Activated CD8-positive, alpha-beta memory T cell treated with anti-CD3 and anti-CD28 coated beads for 4 hours (primary cell): Measurements from ENCODE around the gene ARHGEF17.

Experiments used
- DNase-seq, 2 donors: peaks; one replicate each; pipeline ENCODE4 v3.0.0-alpha.2; 2020; ENCODE audit warnings: low read depth in 2 of 2

ARHGEF17 gene

GRCh38 chr11:73355109-73355508 lies 47.0 kb downstream of the ARHGEF17 start:
- DNase-seq, result no peak

GRCh38 chr11:73356979-73357860 lies 49.1 kb downstream of the ARHGEF17 start:
- DNase-seq, result no peak

- DNase-seq, result no peak
These were observed 50.0 kb downstream of the ARHGEF17 start for GRCh38 chr11:73358071-73358470.

- DNase-seq, result no peak
These were observed 51.3 kb downstream of the ARHGEF17 start for GRCh38 chr11:73359341-73359740.

GRCh38 chr11:73359930-73360742 lies 52.1 kb downstream of the ARHGEF17 start:
- no peak for DNase-seq

- DNase-seq, result no peak
These were observed 52.8 kb downstream of the ARHGEF17 start for GRCh38 chr11:73360743-73361369.

- DNase-seq, result no peak
These were observed 54.1 kb downstream of the ARHGEF17 start for GRCh38 chr11:73361953-73362776.

GRCh38 chr11:73363147-73363546 lies 55.1 kb downstream of the ARHGEF17 start:
- no peak for DNase-seq

GRCh38 chr11:73365352-73366264 lies 57.5 kb downstream of the ARHGEF17 start:
- DNase-seq, result no peak

- no peak for DNase-seq
These were observed 58.2 kb downstream of the ARHGEF17 start for GRCh38 chr11:73366265-73366610.

GRCh38 chr11:73366953-73367352 lies 58.9 kb downstream of the ARHGEF17 start:
- DNase-seq, result no peak

GRCh38 chr11:73367482-73368024 lies 59.5 kb downstream of the ARHGEF17 start:
- no peak for DNase-seq

GRCh38 chr11:73372375-73372993 lies 64.4 kb downstream of the ARHGEF17 start:
- DNase-seq, result no peak

- DNase-seq, result no peak
These were observed 66.1 kb downstream of the ARHGEF17 start for GRCh38 chr11:73374151-73374550.

GRCh38 chr11:73375830-73376159 lies 67.7 kb downstream of the ARHGEF17 start:
- DNase-seq, result no peak

GRCh38 chr11:73376160-73376802 lies 68.2 kb downstream of the ARHGEF17 start, which contains the start of gene RELT:
RELT (plus strand) TSS chr11:73376399; CDS start chr11:73389137, 12,738 bp downstream.
- peak; percentile 82 to 88 for DNase-seq

- peak; percentile 24 to 35 for DNase-seq
These were observed 68.9 kb downstream of the ARHGEF17 start for GRCh38 chr11:73376803-73377629.

- DNase-seq, result no peak
These were observed 71.3 kb downstream of the ARHGEF17 start for GRCh38 chr11:73379189-73379880.
